Right forelimb (tissue), 1 donor: ENCODE data around the gene ZNF311.

ENCODE experiments used
- DNase-seq: peaks from one replicate; pipeline ENCODE4 v3.0.0-alpha.2; 2018

ZNF311 gene

DNA sequence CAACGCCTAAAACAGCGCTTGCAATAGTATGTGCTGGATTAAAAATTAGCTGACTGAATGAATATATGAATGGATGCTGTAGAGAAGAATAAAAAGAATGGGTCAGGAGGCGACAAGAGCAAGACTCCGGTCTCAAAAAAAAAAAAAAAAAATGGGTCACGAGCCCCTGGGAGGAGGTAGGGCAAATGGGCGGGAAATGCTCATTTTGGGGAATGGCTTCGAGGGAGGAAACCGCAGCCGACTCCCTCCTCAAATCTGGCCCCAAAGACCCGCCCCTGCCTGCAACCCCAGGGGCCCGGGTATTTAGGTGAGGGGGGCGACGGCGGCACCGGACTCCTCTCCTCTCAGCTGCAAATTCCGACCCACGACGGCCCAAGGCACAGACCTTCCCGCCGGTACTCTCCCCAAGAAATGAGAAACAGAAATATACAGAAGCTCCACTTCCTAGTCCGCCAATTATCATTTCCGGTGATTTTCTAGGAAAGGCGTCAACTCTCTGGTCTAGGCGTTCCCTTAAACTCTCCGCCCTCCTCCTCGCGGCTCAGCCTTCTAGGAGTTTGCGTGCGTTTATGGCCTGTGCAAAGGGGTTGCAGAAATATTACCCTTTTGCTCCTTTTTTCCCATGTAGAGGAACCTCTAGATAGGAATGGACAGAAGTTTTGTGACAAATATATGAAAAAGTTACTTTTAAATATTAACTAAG lies at the start of gene ZNF311:
TSS of gene ZNF311 (minus strand) at position 133 of the 703 bp plus-strand sequence. CDS start 1,361 bp downstream, outside the sequence.
- DNase-seq: peak; percentile 78

DNA sequence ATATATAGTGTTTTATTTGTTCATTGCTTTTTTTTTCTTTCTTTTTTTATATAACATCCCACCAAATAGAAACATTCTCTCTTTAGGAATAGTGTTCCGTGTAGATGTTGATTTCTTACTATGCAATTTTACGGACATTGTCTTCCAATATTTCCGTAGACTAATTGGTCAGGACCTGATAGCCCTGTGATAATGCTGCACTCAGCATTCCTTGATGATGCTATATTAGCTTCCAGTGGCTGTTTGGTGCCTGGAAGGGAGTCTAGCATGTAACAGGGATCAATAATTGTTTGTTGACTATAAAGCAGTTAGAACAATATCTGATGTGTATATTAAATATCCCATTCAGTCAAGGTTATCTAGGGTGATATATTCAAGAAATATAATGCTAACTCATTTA lies 46.6 kb upstream of the ZNF311 start:
- no peak for DNase-seq

DNA sequence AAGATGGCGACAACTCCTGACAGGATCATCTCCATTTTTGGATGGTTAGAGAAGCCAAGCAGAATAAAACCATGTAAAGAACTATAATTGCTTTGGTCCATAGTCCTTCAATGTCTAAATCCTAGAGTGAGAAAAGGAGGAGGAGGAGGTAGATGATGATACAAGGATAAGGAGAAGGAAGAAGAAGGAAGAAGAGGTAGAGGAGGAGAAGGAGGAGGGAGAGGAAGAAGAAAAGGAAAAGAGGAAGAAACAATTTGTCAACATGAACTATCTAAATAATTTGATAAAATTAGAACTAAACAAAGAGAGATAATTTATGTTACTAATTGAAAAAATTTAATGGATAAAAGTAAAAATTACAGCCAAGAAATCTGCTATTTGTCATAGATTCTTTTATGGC lies 40.0 kb upstream of the ZNF311 start, which contains the start of gene OR2W1:
TSS of gene OR2W1 (minus strand) at position 101 of the 400 bp plus-strand sequence. CDS start at position 101, 0 bp downstream.
- DNase-seq: no peak

DNA sequence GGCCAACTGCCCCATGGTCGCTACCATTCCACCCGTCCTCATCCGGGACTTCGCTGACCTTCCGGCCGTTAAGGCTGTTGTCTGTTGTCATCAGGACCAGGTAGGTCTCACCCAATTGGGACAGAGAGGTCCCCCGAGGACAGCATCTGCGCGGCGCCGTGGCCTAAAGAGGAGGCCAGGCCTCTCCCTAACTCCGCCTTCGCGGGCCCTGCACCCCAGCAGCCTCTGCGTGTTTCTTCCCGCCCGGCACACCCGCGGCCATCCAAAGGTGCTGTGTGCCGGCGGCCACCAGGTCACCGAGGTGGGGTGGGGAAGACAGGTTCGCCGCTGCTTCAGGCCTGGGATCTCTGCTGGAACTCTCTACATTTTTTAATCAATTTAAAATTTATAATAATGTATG lies 30.8 kb upstream of the ZNF311 start:
- no peak for DNase-seq

DNA sequence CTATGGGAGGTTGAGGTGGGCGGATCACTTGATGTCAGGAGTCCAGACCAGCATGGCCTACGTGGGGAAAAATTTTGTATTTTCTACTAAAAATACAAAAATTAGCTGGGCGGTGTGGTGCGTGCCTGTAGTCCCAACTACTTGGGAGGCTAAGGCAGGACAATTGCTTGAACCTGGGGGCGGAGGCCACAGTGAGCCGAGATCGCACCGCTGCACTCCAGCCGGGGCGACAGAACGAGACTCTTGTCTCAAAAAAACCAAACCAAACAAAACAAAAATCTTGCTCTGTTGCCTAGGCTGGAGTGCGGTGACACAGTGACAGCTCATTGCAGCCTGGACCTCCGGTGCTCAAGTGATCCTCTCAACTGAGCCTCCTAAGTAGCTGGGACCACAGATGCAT lies 23.7 kb upstream of the ZNF311 start:
- DNase-seq: no peak

DNA sequence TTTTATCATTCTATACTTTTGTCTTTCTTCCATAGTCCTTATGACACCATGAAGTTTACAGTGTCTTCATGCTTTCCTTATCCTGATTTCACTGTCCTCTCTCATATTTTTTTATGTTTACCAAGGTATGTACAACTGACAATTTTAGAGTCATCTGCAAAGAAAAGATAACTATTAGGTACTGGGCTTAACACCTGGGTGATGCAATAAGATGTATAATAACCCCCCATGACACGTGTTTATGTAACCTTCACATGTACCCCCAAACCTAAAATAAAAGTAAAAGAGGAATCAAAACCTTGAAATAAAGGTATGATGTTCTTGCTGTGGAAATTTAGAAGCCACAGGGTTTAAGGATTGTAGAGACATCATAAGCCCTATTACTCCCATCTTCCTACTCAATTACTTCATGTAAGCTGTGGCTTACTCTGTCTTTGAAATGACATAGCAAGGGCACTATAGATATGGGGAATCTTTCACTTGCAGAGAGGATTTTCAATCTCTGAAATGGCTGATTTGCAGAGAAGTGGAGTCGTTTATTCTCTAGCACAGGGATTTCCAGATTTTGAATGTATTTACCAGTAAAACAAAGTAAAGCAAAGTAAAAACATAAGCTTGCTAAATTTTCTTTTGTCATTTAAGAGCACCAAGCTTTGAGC lies 20.9 kb upstream of the ZNF311 start:
- no peak for DNase-seq

DNA sequence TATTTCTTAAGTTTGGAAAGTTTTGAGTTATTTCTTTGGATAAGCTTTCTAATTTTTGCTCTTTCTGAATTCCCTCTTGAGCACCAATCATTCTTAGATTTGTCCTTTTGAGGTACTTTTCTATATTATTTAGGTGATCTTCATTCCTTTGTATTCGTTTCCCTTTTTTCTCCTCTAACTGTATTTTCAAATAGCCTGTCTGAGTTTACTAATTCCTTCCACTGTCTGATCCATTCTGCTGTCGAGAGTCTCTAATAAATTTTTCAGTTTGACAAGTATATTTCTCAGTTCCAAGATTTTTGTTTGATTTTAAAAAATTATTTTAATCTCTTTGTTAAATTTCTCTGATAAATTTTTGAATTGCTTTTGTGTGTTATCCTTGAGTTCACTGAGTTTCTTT lies 16.3 kb upstream of the ZNF311 start:
- no peak for DNase-seq

DNA sequence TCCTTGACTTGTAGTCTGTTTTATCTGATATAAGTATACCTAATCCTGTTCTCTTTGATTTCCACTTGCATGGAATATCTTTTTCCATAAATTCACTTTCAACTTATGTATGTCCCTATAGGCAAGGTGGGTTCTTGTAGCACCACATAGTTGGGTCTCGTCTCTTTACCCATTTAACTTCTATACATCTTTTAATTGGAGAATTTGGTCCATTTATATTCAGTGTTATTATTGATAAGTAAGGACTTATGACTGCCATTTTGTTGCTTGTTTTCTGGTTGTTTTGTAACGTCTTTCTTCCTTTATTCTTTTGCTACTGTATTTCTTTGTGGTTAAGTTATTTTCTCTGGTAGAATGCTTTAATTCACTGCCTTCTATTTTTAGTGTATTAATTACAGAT lies 14.5 kb upstream of the ZNF311 start:
- DNase-seq: no peak

DNA sequence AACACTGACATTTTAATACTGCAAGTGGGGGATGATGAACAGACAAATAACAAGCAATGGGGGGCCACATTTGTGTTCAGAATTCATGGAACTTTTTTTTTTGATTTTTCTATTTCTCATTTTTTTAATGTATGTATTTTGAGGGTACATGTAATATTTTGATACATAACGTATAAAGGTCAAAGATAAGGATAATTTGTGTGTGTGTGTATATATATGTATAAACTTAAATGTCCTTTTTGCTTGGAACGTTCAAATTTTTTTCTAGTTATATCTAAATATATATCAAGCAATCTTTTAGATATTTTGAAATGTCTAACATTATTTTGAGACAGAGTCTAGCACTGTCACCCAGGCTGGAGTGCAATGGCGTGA lies 12.3 kb upstream of the ZNF311 start:
- DNase-seq: no peak

DNA sequence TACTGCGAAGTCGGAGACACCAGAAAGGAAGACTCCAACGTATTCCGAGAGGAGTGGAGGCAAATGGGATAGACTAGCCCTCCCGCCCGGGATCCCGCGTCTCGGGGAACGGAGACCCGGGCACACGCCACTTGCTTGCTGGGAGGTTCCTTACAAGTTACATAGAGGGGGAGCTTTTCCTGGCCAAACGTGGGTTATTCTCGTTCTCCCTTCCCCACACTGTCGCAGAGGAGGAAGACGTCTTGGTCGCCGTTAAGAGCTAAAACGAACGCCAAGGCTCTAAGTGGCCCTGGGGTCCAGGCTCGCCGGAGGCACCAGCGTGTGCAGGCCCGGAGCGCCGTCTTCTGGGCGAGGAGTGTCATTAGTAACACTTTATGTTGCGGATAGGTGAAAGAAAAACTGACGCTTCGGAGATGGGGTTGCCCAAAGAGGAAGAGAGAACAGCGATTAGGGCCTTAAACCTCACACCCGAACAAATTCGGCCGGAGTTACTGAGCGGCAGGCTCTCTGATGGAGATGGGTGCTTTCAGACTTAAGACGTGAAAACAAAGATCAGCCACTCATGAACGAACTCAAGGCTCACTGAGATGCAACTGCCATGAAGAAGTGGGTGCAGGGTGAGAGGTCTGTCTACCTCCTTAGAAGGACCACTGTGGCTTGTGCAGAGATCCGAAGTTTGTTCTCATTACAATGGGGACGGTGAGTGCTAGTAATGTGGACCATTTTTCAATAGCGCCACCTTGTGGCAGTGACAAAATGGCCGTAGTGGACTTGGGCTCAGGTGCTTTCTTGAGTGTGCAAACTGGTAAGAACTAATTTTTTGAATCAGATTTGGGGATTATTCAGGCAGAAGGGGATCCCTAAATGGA lies 11.7 kb upstream of the ZNF311 start:
- peak; percentile 84 for DNase-seq

DNA sequence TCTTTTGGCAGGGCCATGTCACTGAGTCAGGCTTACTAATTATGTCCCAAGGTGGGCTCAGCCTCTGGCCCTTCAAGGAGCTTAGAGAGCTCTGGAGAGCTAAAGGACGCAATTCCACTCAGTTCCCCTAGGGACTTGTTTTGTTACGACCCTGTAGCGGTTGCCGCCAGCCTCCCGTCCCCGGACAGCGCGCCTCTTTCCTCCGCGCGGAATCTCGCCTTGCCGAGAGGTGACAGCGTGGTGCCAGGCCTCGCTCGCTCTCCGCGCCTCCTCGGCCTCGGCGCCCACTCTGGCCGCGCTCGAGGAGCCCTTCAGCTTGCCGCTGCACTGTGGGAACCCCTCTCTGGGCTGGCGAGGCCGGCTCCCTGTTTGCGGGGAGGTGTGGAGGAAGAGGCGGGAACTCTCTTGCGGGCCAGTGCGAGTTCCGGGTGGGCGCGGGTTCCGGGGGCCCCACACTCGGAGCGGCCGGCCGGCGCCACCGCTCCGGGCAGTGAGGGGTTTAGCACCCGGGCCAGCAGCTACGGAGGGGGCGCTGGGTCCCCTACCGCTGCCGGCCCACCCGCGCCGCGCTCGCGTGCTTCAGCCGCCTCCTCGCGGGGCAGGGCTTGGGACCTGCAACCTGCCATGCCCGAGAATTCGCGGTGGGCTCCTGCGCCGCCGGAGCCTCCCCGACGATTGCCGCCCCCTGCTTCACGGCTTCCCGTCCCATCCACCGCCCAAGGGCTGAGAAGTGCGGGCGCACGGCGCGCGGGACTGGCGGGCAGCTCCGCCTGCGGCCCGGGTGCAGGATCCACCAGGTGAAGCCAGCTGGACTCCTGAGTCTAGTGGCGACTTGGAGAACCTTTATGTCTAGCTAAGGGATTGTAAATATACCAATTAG lies 9.9 kb upstream of the ZNF311 start:
- DNase-seq: no peak

DNA sequence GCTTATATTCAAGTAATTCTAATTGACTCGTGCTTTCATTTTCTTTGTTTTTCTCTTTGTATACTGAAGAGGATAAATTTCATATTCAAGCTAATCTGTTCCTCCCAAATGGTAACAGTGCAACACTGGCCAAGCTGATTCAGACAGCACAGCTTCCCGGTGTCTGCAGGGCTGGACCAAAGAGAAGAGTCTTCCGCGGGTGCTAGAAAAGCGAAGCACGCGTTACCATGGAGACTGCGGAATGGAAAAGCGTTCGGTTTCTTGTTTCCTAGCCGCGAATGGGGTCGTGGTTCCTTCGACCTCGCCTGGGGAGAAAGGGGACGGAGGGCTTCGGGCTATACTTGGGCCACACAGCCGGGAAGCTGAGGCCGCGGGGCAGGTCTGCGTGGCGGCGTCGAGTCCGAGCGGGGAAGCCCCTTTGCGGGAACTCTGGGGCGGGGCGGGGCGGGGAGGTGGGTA lies 6.2 kb upstream of the ZNF311 start:
- DNase-seq: peak; percentile 81

DNA sequence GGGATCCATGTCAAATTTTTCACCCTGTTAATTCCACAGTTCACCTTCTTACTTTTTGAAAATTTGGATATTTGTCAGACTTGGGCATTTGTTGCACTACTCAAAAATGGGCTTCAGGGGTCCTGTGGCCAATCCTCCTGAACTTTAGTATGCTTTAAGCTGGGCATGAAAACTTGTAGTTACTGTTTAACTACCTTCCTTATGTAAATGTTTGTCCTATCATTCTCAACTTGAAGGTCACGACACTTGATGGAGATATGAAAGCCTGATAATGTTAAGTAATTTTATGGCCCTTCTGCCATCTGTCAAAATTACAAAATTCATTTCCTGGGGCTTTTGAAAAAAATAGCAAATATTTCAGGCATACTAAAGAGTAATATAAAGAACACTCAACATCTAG lies 4.2 kb upstream of the ZNF311 start:
- no peak for DNase-seq

DNA sequence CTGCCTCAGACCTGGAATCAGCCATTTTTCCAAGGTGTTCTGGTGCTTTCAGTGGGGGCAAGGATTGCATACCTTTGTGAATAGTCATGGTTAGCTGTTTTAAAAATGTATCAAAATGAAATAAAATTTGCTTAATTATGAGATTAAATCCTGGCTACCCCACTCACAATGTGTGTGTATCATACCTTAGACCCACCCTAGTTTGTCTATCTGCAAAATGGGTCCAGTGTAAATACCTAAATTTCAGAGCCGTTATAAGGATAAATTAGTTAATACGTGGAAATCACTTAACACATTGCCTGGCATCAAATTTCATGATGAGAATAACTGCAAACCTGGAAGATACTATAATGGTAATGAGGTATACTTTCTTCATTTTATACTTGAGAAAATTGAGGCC lies 3.0 kb upstream of the ZNF311 start:
- DNase-seq: no peak

DNA sequence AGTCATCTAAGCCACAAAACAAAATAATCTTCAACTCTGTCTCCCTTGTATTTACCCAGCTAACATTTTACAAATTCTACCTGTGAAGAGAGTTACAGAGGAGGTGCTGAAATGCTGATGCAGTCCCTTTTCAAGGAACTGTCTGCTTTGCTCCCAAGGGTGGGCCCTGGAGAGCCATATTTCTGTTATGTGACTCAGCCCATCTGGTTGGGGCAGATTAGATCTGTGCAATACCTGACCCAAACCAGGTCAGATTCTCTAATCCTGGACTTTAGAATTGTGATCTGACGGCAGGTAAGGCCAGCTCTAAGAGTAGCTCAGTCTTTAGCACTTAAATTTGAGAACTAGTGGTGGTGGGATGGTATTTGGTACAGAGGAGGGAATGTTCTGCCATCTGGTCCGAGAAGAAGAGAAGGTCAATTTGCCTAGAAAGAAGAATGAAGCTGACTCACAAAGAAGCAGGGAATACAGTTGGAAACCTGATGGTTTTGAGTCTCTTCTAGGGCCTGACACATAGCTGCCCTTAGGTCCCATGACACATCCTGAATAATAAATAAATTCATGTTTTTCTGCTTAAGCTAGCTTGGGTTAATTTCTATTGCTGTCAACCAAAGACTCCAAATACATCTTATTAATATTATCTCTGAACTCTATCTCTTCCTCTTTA lies 8.1 kb downstream of the ZNF311 start:
- DNase-seq: no peak

DNA sequence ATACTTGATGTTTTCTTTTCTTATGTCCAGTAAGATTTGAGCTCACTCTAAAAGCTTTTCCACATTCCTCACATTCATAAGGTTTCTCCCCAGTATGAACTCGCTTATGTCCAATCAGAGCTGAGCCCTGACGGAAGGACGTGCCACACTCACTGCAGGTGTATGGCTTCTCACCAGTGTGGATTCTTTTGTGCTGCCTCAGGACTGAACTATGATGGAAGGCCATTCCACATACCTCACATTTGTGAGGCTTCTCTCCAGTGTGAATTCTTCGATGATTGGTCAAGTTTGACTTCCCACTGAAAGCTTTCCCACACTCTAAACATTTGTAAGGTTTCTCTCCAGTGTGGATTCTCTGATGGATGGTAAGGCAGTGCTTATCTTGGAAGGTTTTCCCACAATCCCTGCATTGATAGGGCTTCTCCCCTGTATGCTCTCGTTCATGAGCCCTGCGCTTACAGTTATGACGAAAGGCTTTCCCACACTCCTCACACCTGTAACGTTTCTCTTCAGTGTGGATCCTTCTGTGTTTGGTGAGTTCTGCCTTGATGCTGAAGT lies 9.9 kb downstream of the ZNF311 start:
- no peak for DNase-seq

DNA sequence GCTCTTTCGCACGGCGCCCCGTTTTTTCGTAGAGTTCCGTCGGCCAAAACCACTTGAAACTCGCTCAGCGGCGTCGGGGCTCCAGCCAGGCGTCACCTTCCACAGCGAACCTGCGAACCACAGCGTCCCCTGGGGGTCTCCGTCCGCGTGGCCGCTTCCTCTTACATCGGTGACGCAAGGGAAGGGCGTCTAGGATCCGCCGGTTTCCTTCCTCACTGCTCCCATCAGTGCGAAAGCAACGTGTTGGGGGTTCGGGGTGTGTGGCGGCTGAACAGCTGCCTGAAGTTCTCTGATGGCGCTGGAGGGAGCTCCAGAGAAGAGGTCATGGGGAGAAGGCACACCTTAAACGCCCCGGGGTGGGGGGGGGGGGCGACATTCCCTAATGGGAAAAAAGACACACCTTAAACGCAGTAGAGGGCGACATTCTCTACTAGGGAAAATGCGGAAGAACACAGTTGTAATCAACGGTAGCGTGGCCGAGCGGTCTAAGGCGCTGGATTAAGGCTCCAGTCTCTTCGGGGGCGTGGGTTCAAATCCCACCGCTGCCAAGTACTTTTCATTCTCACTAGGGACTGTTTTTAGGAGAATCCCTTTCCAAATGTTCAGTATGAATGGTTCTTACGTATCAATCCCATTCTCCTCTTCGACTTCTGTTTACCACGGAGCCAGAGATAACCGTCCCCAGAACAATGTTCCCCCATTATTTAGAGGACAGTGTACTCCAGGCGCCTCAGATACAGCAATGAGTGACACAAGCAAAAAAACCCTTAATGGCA lies 16.4 kb downstream of the ZNF311 start:
- peak; percentile 67 for DNase-seq

DNA sequence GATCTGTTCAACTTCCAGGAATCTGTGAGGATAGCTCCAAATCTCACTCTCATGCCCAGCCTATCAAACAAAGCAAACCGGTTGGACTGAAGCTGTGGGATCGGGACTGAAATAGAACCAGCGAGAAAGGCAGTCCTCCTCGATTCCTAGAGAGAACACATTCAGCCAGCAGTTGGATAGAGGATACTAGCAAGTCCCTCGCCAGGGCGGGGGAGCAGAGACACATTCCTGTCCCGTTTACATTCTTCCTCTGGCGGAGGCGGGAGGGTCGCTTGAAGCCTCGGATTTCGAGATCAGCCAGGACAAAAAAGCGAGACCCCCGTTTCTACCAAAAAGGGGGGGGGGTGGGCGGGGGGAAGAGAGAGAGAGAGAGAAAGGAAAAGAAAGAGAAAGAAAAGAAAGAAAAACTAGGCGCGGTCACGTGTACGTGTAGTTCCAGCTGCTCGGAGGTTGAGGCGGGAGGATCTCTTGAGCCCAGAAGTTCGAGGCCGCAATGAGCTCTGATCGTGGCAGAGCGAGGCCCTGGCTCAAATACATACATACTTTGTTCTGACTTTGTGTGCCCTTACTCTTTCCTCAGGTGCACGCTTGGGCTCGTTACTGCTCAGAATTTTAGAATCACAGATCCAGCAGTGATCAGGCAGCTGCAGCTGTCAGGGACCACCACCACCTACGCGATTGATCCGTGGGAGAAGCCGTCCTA lies 19.5 kb downstream of the ZNF311 start:
- peak; percentile 92 for DNase-seq

DNA sequence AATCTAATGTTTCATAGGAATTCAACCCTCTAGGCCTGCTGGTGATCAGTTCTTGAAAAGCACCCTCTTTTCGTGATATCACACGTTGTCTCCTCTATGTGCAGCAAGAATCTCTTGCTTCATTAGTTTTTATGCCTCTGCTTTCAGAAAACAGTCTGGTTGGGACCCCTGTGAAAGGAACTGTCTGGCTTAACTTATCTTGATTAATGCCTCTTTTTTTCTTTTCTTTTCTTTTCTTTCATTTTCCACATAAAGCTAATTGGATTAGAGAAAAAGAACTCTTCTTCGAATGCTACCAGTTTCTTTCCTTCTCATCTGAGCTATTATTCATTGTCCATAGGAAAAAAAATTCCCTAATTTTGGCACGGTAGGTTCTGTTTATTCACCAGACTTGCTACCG lies 21.3 kb downstream of the ZNF311 start:
- DNase-seq: no peak
